ENCODE data around the gene SLC22A2. TPM values are rescaled to one million over a fixed set of nuclear protein-coding genes. Genes with fewer than 3 reads are reported as not detected.

The SLC22A2 gene
- total RNA-seq, 1 experiment from 2014 or later, result 0.96 TPM

GRCh38 chr6:160273196-160273595 lies 14.6 kb upstream of the SLC22A2 start (continued):
- TF ChIP-seq, protein P1, sequence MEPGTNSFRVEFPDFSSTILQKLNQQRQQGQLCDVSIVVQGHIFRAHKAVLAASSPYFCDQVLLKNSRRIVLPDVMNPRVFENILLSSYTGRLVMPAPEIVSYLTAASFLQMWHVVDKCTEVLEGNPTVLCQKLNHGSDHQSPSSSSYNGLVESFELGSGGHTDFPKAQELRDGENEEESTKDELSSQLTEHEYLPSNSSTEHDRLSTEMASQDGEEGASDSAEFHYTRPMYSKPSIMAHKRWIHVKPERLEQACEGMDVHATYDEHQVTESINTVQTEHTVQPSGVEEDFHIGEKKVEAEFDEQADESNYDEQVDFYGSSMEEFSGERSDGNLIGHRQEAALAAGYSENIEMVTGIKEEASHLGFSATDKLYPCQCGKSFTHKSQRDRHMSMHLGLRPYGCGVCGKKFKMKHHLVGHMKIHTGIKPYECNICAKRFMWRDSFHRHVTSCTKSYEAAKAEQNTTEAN (CRISPR knock-in tag; IDR thresholded peaks at IDR 0.05), result no peak
- TF ChIP-seq ZNF121 (CRISPR knock-in tag; IDR thresholded peaks at IDR 0.05) (no peak), ZNF532 (CRISPR knock-in tag; IDR thresholded peaks at IDR 0.05; ENCODE audit: borderline replicate concordance) (no peak), FOXP1 (CRISPR knock-in tag; IDR thresholded peaks at IDR 0.05; ENCODE audit: borderline replicate concordance) (no peak), NFATC4 (CRISPR knock-in tag; IDR thresholded peaks at IDR 0.05) (no peak), NR1H2 (CRISPR knock-in tag; IDR thresholded peaks at IDR 0.05) (no peak), OVOL2 (CRISPR knock-in tag; IDR thresholded peaks at IDR 0.05; ENCODE audit: borderline replicate concordance) (no peak), ELF4 (CRISPR knock-in tag; IDR thresholded peaks at IDR 0.05; ENCODE audit: low read depth) (no peak)

GRCh38 chr6:160272707-160273106 lies 14.1 kb upstream of the SLC22A2 start:
- Mint-ChIP-seq H3K4me3 (no peak overlapping the region), H3K27me3 (ENCODE audit: low read depth) (no peaks in the 10 kb centered on the region), H3K27ac (no peak overlapping the region), H3K9me3 (no peaks in the 10 kb centered on the region), H3K36me3 (no peaks in the 10 kb centered on the region), H3K4me1 (peaks cover 13% of the 10 kb centered on the region)
- ChIA-PET POLR2A (interaction anchor here (0.8 kb wide), 1 partner anchor 12 kb away, joined by 3 read pairs; no protein-coding TSS in a partner anchor), CTCF (interaction anchor here (1.1 to 1.4 kb wide), 2 partner anchors 50 to 183 kb away, joined by 3 read pairs; no protein-coding TSS in a partner anchor)
- DNase-seq (ENCODE audit: low spot score), result no peak
- no peak for ATAC-seq
- TF ChIP-seq KAT7 (CRISPR knock-in tag; IDR thresholded peaks at IDR 0.05; ENCODE audit: borderline replicate concordance) (no peak), GTF2I (CRISPR knock-in tag; conservative IDR thresholded peaks at IDR 0.05) (no peak), ZNF416 (CRISPR knock-in tag; IDR thresholded peaks at IDR 0.05) (no peak), ZNF317 (CRISPR knock-in tag; IDR thresholded peaks at IDR 0.05; ENCODE audit: borderline replicate concordance, low read depth) (no peak), MYBL2 (CRISPR knock-in tag; IDR thresholded peaks at IDR 0.05) (no peak)
- TF ChIP-seq, protein P2, sequence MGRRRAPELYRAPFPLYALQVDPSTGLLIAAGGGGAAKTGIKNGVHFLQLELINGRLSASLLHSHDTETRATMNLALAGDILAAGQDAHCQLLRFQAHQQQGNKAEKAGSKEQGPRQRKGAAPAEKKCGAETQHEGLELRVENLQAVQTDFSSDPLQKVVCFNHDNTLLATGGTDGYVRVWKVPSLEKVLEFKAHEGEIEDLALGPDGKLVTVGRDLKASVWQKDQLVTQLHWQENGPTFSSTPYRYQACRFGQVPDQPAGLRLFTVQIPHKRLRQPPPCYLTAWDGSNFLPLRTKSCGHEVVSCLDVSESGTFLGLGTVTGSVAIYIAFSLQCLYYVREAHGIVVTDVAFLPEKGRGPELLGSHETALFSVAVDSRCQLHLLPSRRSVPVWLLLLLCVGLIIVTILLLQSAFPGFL (CRISPR knock-in tag; IDR thresholded peaks at IDR 0.05; ENCODE audit: borderline replicate concordance), result no peak
- TF ChIP-seq, protein P3, sequence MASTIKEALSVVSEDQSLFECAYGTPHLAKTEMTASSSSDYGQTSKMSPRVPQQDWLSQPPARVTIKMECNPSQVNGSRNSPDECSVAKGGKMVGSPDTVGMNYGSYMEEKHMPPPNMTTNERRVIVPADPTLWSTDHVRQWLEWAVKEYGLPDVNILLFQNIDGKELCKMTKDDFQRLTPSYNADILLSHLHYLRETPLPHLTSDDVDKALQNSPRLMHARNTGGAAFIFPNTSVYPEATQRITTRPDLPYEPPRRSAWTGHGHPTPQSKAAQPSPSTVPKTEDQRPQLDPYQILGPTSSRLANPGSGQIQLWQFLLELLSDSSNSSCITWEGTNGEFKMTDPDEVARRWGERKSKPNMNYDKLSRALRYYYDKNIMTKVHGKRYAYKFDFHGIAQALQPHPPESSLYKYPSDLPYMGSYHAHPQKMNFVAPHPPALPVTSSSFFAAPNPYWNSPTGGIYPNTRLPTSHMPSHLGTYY (CRISPR knock-in tag; IDR thresholded peaks at IDR 0.05), result no peak
- TF ChIP-seq, protein P4, sequence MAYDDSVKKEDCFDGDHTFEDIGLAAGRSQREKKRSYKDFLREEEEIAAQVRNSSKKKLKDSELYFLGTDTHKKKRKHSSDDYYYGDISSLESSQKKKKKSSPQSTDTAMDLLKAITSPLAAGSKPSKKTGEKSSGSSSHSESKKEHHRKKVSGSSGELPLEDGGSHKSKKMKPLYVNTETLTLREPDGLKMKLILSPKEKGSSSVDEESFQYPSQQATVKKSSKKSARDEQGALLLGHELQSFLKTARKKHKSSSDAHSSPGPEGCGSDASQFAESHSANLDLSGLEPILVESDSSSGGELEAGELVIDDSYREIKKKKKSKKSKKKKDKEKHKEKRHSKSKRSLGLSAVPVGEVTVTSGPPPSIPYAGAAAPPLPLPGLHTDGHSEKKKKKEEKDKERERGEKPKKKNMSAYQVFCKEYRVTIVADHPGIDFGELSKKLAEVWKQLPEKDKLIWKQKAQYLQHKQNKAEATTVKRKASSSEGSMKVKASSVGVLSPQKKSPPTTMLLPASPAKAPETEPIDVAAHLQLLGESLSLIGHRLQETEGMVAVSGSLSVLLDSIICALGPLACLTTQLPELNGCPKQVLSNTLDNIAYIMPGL (CRISPR knock-in tag; IDR thresholded peaks at IDR 0.05), result no peak
- TF ChIP-seq, protein P5, sequence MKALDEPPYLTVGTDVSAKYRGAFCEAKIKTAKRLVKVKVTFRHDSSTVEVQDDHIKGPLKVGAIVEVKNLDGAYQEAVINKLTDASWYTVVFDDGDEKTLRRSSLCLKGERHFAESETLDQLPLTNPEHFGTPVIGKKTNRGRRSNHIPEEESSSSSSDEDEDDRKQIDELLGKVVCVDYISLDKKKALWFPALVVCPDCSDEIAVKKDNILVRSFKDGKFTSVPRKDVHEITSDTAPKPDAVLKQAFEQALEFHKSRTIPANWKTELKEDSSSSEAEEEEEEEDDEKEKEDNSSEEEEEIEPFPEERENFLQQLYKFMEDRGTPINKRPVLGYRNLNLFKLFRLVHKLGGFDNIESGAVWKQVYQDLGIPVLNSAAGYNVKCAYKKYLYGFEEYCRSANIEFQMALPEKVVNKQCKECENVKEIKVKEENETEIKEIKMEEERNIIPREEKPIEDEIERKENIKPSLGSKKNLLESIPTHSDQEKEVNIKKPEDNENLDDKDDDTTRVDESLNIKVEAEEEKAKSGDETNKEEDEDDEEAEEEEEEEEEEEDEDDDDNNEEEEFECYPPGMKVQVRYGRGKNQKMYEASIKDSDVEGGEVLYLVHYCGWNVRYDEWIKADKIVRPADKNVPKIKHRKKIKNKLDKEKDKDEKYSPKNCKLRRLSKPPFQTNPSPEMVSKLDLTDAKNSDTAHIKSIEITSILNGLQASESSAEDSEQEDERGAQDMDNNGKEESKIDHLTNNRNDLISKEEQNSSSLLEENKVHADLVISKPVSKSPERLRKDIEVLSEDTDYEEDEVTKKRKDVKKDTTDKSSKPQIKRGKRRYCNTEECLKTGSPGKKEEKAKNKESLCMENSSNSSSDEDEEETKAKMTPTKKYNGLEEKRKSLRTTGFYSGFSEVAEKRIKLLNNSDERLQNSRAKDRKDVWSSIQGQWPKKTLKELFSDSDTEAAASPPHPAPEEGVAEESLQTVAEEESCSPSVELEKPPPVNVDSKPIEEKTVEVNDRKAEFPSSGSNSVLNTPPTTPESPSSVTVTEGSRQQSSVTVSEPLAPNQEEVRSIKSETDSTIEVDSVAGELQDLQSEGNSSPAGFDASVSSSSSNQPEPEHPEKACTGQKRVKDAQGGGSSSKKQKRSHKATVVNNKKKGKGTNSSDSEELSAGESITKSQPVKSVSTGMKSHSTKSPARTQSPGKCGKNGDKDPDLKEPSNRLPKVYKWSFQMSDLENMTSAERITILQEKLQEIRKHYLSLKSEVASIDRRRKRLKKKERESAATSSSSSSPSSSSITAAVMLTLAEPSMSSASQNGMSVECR (CRISPR knock-in tag; IDR thresholded peaks at IDR 0.05; ENCODE audit: borderline replicate concordance), result no peak
